ENCODE data around the gene PPP4C. TPM values are rescaled to one million over a fixed set of nuclear protein-coding genes. Genes with fewer than 3 reads are reported as not detected.

PPP4C gene
- total RNA-seq, 1 experiment from 2014 or later = 96.7 TPM

DNA sequence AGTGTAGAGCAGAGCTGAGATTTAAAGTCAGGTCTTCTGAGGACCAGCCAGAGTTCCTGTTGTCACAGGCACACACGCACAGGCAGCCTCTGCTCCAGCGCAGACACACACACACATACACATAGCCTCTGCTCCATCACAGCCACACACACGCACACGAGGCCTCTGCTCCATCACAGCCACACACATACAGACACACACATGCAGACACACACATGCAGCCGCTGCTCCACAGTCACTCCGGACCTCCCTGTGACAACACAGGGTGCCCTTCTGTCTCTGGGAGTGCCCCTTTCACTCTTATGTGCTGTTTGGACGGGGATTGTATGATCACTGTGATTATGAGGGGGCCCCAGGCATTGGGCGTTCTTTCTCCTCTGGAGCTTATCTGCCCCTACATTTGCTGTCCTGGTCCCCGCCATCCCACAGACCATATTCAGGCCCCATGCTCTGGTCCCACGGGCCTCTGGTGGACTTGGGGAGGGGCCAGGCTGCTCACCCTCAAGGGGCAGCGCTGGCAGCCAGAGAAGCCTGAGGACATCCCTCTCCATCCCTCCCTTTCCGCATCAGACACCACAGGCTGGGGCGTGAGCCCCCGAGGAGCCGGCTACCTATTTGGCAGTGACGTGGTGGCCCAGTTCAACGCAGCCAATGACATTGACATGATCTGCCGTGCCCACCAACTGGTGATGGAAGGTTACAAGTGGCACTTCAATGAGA lies 8.5 kb downstream of the PPP4C start:
- Histone ChIP-seq H3K4me1 (no peaks in the 10 kb centered on the region), H3K9me3 (replicated peaks) (no peaks in the 10 kb centered on the region), H3K36me3 (peaks cover 22% of the 10 kb centered on the region), H3K27ac (no peak overlapping the region), H3K4me3 (no peak overlapping the region), H3K27me3 (no peaks in the 10 kb centered on the region)
- no peak for DNase-seq

DNA sequence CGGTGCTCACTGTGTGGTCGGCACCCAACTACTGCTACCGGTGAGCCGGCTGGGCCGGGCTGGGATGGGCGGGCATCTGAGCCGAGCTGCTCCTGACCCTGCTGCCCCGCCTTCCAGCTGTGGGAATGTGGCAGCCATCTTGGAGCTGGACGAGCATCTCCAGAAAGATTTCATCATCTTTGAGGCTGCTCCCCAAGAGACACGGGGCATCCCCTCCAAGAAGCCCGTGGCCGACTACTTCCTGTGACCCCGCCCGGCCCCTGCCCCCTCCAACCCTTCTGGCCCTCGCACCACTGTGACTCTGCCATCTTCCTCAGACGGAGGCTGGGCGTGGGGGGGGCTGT lies 9.0 kb downstream of the PPP4C start:
- Histone ChIP-seq H3K27ac (no peak overlapping the region), H3K27me3 (no peaks in the 10 kb centered on the region), H3K4me3 (no peak overlapping the region), H3K36me3 (peaks cover 17% of the 10 kb centered on the region), H3K9me3 (replicated peaks) (no peaks in the 10 kb centered on the region), H3K4me1 (no peaks in the 10 kb centered on the region)
- DNase-seq = no peak

DNA sequence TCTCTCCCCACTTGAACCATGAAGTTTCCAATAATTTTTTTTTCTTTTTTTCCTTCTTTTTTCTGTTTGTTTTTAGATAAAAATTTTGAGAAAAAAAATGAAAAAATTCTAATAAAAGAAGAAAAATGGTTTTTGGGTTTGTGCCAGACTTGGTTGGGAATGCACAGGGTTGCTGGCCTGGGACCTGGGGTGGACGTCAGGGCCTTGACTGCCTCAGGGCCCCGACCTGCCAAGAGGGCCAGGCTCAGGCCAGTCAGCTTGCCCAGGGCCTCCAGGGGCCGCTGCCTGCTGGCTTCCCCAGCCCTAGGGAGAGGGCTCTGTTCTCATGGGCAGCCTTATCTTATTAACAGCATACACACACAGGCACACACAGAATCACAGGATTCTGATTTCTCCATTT lies 9.5 kb downstream of the PPP4C start:
- Histone ChIP-seq H3K27me3 (no peaks in the 10 kb centered on the region), H3K4me1 (no peaks in the 10 kb centered on the region), H3K9me3 (replicated peaks) (no peaks in the 10 kb centered on the region), H3K36me3 (peaks cover 12% of the 10 kb centered on the region; the same call in 1 of the 2 replicates), H3K27ac (no peak overlapping the region), H3K4me3 (no peak overlapping the region)
- DNase-seq = no peak

DNA sequence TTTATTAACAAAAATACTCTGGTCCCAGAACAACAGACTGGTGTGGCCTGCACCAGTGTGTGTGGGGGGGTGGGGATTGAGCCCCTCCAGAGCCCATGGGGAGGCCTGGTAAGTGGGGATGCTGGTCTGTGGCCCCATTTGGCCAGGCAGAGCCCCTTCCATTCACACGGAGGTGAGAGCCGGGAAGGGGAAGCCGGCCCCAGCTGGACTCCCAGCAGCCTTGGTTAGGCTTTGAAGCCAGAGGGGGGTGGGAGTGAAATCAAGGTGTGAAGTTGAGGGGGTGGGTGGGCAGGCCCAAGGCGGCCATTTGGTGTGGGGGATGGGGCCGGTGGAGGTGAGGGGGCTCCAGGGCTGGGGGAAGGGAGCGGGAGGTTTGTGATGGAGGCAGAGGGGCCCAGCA lies 10.0 kb downstream of the PPP4C start:
- peaks cover 9% of the 10 kb centered on the region; the same call in 1 of the 2 replicates for H3K36me3 ChIP-seq

DNA sequence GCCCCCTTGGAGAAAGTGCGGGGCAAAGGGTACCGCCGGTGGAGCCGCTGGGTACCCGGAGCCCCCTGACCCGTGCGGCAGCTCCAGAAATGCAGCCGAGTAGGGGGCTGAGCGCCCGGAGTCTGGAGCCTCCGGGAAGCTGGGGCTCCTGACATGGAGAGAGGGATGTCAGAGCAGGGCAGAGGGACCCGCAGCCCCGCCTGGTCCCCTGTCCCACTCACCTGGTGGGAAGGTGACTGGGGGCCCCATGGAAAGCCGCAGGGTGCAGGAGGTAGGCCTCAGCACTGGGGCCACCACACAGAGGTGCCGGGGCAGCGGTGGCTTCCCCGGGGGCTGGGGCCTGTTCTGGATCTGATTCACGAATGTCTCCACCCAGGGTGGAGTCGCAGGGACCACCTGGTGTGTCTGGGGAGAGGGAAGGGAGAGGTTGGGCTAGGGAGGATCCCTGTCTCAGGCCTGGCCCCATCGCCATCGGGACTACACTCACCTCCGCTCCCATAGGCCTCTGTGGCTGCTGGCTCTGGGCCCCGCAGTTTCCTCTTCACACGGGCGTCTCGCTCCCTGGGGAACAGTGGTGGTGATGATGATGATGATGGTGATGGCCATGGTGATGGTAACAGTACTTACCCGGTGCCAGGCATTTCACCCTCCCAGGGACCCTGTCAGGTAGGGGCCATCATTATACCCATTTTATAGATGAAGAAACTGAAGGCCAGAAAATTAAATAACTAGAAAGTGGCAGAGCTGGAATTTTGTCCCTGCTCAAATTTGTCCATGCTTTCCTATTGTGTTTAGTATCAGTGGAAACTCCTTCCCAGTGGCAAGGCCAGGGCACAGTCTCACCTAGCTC lies 10.7 kb downstream of the PPP4C start:
- H3K36me3 ChIP-seq = peaks cover 3% of the 10 kb centered on the region; the same call in 1 of the 2 replicates
- no peaks in the 10 kb centered on the region for H3K4me1 ChIP-seq
- no peak overlapping the region for H3K27ac ChIP-seq
- DNase-seq = no peak
- no peaks in the 10 kb centered on the region for H3K9me3 ChIP-seq (replicated peaks)
- H3K27me3 ChIP-seq = no peaks in the 10 kb centered on the region
- no peak overlapping the region for H3K4me3 ChIP-seq

More for the DNA sequence above, 10.0 kb downstream of the PPP4C start:
- Histone ChIP-seq H3K4me1 (no peaks in the 10 kb centered on the region), H3K27ac (no peak overlapping the region), H3K4me3 (no peak overlapping the region), H3K27me3 (no peaks in the 10 kb centered on the region), H3K9me3 (replicated peaks) (no peaks in the 10 kb centered on the region)
- DNase-seq = no peak

DNA sequence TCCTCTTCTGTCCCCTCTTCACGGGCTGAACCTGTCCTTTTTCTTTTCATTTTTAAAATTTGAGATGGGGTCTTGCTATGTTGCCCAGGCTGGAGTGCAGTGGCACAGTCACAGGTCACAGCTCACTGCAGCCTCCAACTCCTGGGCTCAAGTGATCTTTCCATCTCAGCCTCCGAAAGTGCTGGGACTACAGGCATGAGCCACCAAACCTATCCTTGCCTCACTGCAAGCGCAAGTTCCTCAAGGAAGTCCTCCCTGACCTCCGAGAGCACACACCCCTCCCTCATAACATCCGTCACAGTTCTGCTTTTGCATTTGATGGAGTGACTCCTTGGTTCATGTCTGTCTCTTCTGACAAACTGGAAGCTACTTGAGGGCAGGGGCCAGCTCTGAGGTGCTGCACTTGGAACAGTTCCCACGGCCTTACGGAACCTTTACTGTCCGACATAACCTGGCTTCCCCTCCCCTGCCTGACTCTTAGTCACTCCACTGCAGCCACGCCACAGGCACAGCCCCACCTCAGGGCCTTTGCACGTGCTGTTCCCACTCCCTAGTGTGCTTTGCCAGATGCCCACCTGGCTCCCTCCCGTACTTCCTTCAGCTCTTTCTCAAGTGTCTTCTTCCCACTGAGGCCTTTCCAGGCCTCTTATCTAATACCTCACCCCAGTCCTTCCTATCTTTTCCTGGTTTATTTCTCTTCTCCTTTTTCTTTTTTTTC lies 11.5 kb downstream of the PPP4C start:
- Histone ChIP-seq H3K36me3 (peaks cover 2% of the 10 kb centered on the region; the same call in 1 of the 2 replicates), H3K27me3 (no peaks in the 10 kb centered on the region), H3K4me1 (no peaks in the 10 kb centered on the region), H3K4me3 (no peak overlapping the region), H3K27ac (no peak overlapping the region), H3K9me3 (replicated peaks) (no peaks in the 10 kb centered on the region)
- DNase-seq = no peak

DNA sequence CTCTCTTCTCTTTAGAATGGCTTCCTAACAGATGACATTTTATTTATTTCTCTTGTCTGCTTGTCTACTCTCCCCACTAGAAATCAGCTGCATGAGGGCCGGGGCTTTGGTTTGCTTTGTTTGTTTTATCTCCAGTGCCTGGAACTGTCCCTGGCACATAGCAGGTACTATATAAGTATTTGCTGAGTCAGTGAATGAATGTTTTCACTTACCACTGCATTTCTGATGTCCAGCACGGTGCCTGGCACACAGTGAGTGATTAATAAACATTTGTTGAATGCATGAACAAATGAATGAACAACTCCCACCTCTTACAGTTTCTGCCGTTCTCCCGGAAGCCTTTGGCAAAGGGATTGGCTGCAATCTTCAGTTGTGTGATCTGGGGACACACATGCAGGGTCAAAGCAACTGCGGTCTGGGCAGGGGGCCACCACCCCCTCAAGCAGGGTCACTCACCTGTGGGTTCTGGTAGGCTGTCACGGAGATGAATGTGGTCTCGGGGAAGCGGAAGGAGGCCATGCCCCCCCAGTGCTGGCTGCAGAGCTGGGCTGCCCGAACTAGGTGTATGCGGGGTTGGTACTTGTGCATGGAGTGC lies 12.5 kb downstream of the PPP4C start:
- DNase-seq = no peak
- Histone ChIP-seq H3K4me1 (no peaks in the 10 kb centered on the region), H3K9me3 (replicated peaks) (no peaks in the 10 kb centered on the region), H3K4me3 (no peak overlapping the region), H3K27me3 (no peaks in the 10 kb centered on the region), H3K27ac (no peak overlapping the region), H3K36me3 (no peaks in the 10 kb centered on the region; the same call in 1 of the 2 replicates)

DNA sequence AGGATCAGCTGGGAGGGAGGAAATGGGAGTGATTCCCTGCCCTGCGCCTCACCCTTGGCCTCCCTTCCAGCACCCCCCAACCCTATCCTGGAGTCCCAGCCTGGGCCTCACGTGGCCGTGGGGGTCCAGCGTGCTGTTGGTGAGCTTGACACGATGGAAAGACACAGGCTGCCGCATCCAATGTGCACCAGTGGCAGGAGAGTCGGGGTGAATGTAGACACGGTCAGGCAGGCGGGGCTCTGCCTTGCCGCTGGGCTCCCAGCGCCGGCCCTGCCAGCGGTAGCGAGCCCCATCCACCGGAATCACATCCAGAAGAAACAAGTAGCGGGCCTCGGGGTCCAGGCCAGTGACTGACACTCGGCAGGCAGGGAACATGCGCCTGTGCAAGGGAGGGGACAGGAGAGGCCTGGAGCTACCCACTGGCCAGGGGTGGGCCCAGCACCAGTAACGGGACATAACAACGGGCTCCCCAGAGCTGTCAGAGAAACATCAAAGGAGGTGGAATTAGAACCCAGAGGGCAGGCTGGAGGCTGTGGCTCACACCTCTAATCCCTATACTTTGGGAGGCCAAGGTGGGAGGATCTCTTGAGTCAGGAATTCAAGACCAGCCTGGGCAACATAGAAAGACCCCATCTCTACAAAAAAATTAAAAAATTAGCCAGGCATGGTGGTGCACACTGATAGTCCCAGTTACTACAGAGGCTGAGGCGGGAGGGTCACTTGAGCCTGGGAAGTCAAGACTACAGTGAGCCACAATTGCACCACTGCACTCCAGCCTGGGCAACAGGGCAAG lies 13.2 kb downstream of the PPP4C start:
- H3K27ac ChIP-seq = no peak overlapping the region
- no peaks in the 10 kb centered on the region for H3K4me1 ChIP-seq
- H3K27me3 ChIP-seq = no peaks in the 10 kb centered on the region
- no peaks in the 10 kb centered on the region for H3K9me3 ChIP-seq (replicated peaks)
- no peak for DNase-seq
- H3K4me3 ChIP-seq = no peak overlapping the region
- H3K36me3 ChIP-seq = no peaks in the 10 kb centered on the region; the same call in 1 of the 2 replicates

DNA sequence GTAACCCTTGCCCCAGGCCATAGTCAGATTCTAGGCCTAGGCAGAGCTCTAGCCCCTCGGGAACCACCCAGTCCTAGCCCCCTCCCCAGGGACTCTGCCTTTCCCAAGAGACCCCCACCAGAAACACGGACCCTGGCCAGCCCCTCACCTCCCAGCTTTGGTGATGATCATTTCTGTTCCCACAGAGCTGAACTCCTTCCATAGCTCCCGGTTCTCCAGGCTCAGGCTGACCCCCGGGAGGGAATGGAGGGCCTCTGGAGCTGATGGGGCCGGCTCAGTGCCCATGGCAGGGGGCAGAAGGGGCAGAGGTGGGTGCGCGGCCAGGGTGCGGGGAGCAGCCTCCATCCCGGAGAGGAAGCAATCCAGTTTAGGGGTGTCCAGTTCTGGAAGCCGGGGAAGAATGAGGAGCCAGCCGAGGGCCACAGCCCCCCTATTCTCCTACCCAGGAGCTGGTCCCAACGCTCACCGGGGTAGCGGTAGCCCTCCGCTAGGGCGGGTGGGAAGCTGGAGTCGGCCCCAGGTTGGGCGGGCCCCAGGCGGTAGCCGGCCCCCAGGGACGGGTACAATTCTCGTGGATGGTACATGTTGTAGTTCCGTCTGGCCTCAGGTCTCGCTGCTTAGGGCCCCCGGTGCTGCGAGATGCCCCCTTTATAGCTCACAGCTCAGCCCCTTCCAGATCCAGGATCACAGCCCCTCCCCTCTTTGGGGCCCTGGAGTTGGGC lies 15.0 kb downstream of the PPP4C start:
- H3K4me3 ChIP-seq = peak overlapping the region; percentile 57
- no peaks in the 10 kb centered on the region for H3K4me1 ChIP-seq

DNA sequence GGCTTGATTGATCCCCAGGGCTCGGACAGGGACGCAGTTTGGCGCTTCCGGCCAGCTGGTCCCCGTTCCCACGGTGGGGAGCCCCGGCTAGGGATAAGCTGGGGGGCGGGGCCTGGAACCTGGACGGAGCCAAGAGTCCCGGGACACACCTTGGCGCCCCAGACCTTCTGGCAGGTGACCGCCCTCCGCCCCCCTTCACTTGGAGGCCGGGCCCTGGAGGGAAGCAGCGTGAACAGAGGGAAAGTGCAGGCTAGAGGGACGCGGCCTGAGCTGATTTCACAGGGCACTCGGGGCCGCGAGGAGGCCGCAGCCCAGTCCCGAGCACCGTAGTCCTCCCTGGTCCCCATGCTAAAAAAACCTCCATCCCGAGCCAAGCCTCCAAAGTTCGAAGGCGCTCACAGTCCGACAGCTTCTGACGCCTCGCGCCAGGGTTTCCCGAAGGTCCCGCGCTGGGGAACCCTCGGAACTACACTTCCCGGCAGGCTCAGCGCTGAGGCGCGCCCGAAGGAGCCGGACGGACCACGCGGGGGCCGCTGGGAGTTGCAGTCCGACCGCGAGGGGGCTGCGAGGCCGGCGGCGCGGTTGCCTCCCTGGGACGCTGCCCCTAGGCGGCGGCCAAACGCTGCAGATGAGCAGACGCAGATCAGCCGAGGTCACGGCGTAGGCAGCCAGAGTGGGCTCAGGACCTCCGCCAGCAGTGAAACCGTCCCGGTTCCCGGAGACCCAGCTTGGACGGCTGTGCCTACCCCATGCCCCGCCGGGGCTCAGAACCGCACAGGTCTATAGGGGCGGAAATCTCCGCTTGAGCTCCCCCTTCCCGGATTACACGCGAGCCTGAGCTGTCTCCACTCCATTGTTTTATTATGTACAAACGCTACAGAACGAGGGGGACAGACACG lies 15.9 kb downstream of the PPP4C start, which contains the start of gene TBX6:
TBX6 (minus strand) TSS at position 451 of the 899 bp plus-strand sequence. CDS start 731 bp downstream, outside the sequence.
- Histone ChIP-seq H3K36me3 (no peaks in the 10 kb centered on the region), H3K9me3 (replicated peaks) (peaks cover 2% of the 10 kb centered on the region; the same call in 1 of the 2 replicates), H3K4me1 (no peaks in the 10 kb centered on the region), H3K4me3 (peak within 1 kb of the TSS; percentile 57), H3K27me3 (no peaks in the 10 kb centered on the region), H3K27ac (peak within 1 kb of the TSS; percentile 12; the same call in 1 of the 2 replicates)
- peak; percentile 89 to 92 for DNase-seq

More for the DNA sequence above, 15.0 kb downstream of the PPP4C start:
- no peaks in the 10 kb centered on the region for H3K36me3 ChIP-seq
- no peak overlapping the region for H3K27ac ChIP-seq
- DNase-seq = no peak
- H3K27me3 ChIP-seq = no peaks in the 10 kb centered on the region
- H3K9me3 ChIP-seq (replicated peaks) = no peaks in the 10 kb centered on the region

DNA sequence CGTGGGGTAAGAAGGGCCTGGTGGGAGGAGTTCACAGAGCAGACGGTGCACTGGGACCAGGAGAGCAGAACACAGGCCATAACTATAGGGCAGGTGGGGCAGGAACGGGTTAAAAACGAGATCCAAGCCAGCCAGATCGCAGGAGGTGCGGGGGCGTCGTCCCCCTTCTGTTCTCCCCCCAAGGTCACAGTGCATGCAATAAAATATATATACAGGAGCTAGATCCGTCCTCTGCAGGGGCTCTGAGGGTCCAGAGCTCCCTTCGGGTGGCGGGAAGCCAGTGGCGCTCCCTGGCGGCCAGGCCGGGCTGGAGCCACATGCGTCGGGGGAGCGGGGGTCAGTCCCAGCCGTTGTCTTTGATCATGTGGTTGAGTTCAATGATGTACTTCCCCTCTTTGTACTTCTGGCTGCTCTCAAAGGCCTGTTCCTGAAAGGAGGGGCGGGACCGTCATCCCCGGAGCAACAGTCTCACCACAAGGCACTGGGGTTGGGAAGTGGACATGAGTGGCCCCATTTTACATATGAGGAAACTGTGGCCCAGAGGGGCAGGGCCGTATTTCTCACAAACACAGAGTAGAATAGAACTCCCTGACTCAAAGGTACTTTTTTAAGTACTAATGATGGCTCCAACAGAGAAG lies 16.7 kb downstream of the PPP4C start:
- H3K4me3 ChIP-seq = peak overlapping the region; percentile 57

DNA sequence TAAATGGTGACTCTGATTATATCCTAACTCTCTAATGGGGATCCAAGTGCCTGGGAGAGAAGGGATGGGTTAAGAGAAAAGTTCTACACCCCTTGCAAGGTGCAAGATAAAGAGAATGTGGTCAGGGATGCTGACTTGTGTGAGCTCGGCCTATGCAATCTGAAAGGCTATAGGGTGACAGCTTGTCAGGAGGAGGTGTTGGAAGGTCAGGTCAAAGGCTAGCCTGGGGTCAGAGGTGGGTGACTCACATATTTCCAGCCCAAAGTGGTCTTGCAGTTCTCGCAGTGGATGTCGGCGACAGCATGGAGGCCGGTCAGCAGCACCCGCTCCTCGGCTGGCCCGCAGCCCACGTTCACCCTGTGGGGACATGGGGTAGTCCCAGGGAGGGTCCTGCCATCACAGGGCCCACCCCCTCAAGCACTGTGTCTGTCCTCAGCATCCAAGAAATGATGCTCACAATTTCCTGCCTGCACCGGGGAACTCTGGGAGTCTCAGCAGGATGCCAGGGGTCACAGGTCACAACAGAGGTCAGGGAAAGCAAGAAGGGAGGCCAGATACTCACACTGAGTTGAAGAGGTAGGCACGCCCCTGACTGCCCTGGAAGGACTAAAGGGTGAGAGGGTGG lies 18.9 kb downstream of the PPP4C start:
- no peak for DNase-seq
- no peak overlapping the region for H3K4me3 ChIP-seq

More for the DNA sequence above, 16.7 kb downstream of the PPP4C start:
- DNase-seq = peak; percentile 71 to 81
- Histone ChIP-seq H3K36me3 (no peaks in the 10 kb centered on the region), H3K9me3 (replicated peaks) (peaks cover 10% of the 10 kb centered on the region), H3K27ac (peak overlapping the region; percentile 12; the same call in 1 of the 2 replicates), H3K27me3 (no peaks in the 10 kb centered on the region), H3K4me1 (no peaks in the 10 kb centered on the region)

More for the DNA sequence above, 18.9 kb downstream of the PPP4C start:
- Histone ChIP-seq H3K9me3 (replicated peaks) (peaks cover 14% of the 10 kb centered on the region), H3K36me3 (no peaks in the 10 kb centered on the region), H3K4me1 (no peaks in the 10 kb centered on the region), H3K27me3 (no peaks in the 10 kb centered on the region), H3K27ac (no peak overlapping the region)

Measured in SJCRH30 (cell line).